HG03045 (cell line): ENCODE data around the gene TMEM54.

ENCODE experiments used
- ATAC-seq: cut with Tn5 transposase; IDR thresholded peaks from one replicate; pipeline ENCODE4 v1.9.1; 2021; ENCODE audit warnings: mild to moderate bottlenecking, moderate library complexity; ENCODE audit not compliant: unreplicated experiment

Gene TMEM54

DNA sequence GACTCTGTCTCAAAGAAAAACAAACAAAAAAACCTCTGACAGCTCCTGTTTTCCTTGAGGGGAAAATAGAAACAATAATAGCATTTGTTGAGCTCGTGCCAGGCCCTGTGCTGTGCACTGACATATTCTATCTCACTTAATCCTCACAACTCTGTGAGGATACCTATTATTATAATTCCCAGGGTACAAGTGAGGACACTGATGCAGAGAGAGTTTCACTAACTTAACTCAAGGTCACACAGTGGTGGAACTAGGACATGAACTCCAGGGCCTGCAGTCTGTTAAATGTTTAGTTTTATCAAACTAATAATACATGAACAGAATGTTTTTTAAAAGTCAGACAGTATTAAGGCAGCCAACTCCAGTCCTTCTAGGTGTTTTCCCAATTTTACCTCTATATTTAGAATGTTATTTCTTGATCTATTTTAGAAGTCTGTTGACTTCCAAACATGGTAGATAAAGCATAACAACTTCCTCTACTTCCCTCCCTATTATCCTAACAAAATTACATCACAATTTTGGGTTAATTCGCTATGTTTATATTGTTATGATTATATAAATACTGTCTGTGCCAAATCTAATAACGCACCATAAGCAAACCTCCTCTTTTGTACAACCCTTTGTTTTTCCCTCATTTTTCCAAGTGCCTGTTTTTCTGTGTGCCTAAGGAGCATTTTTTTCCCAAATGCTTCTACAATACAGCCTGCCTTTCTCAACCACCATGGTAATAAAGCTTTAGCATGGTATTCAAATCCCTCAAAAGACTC, 35.4 kb downstream of the TMEM54 start:
- ATAC-seq = no peak

DNA sequence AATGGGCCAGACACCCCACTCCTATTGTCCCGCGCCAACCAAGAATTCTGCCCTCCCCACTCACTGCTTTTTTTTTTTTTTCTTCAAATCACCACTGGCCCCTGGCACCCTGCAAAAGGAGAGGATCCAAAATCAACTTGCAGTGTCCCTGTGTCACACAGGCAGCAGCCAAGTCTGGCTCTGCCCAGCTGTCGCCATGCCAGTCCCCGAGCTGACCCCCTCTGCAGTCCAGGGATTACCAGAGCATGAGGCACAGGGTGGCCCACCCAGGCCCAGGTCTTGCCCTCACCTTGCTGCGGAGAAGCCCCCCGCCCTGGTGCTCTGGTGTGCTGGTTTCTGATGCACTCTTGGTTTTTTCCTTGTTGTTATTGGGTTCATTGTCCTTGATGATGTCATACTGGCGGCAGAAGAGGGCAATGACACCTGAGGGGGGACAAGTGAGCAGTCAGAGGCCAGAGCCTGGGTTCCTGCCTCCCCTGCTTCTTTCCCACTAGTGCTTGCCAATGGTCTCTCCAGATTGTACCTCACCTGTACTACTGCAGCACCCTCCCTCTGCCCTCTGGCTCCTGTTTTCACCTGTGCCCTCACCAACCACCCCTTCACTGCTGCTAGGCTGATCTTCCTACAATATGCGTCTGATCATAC, 36.7 kb downstream of the TMEM54 start:
- ATAC-seq = no peak

DNA sequence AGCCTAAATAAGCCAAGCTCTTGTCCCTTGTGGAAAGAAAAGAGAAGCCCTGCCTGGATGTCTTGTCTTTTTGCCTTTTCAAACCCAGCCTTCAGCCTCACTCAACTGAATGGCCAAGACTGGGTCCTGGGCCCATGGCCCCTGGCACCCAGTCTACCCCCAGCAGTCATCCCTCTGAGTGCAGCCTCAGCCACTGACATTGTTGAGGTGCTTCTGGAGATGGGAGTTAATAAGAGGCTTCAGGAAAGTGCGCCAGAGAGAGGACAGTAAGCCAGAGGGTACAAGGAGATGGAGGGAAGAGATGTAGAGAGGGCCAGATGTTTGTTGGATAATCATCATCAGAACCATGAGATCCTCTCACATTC, 37.3 kb downstream of the TMEM54 start:
- ATAC-seq = no peak

DNA sequence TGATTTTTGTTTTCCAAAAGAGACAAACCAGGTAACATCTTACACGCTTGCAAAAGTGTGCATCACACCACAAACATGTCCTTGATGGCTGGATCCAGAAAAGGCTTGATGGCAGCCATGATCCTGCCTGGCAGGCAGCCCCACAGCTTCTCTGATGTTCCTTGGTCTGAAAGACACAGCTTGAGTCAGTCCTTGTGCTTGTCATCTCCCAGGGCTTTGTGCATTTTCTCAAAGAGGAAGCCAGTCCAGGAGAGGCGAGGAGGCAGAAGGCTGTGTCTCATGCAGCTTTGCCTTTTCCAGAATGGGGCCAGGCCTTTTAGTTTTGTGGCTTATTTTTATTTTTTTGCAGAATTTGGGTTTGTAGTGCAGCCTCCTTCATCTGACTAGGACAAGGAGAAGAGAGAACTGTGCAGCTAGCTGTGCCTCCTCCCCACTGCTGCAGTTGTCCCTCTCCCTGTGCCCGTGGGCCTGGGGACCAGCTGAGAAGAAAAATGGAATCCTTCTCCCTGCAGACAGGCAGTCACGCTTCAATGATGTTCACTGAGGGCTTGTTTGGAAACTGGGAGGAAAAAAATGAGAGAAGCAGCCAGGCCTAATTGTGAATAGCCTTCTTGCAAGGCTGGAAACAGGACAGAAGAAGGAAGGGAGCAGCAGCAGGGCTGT, 37.8 kb downstream of the TMEM54 start:
- ATAC-seq = no peak

- no peak for ATAC-seq
These were observed 39.1 kb downstream of the TMEM54 start for GRCh38 chr1:32861904-32862695.

- ATAC-seq = no peak
These were observed 40.6 kb downstream of the TMEM54 start for GRCh38 chr1:32860566-32860965.

GRCh38 chr1:32859915-32860314, 41.3 kb downstream of the TMEM54 start:
- no peak for ATAC-seq

DNA sequence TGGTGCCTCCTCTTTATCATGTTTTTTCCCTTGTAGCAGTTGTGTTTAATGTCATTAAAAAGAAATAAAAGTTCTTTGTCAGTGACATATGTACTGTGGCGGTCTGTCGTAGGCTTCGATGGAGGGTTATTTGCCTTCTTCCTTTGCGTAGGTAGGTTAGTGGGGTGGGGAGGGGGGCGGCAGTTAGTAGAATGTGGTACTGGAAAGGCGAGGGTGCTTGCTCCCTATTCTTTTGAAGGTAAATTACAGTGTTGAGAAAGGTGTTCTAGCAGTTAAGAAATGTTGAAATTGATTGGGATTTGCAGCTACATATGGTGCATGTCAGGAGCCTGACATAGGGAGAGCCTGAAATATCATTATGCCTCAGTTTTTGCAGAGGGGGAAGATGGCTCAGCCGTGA, 42.4 kb downstream of the TMEM54 start:
- ATAC-seq = no peak

- ATAC-seq = no peak
These were observed 43.1 kb downstream of the TMEM54 start for GRCh38 chr1:32858136-32858535.

DNA sequence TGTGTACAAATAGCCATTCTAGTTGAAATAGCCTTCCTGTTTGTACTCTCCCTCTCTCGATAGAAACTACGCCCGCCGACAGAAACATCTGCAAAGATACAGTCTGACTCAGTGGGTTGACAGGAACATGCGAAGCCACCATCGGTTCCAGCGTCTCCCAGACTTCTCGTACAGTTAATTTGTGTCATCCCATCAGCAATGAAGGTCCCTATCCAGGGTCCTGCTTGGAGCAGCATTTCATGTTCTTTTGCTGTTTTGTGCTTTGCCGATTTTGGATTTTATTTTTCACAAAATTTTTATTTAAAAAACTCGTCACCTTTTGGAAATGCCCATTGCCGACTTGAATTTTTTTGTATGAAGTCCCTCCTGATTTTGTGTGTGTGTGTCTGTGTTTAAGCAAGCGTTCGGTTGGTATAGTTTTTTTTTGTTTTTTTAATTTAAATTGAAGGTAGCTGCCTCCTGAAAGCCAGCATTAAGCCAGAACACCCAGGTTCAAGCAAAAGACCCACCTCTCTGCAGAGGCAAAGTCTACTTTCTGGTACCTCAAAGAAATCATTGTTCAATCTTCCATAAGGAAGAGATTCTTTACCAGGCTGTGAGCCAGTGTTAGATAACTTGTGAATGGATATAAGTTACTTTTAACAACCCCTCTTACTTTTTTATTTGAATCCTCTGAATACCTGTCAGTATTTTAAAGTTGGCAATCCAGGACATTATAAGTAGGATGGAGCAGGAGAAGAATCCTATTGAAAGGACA, 45.1 kb downstream of the TMEM54 start:
- no peak for ATAC-seq

- no peak for ATAC-seq
These were observed 52.7 kb downstream of the TMEM54 start for GRCh38 chr1:32848354-32849063.
